Astrocyte (in vitro differentiated cells and primary cell): ENCODE measurements around the gene AP3S2. TPM values are rescaled to one million over a fixed set of nuclear protein-coding genes. Genes with fewer than 3 reads are reported as not detected.

Source experiments
- DNase-seq: peaks from one replicate; pipeline ENCODE4 v3.0.0-alpha.2; 2010; ENCODE audit warnings: low read depth
- FAIRE-seq: peaks from 2 replicates; lab custom pipeline; 2011; peaks lifted over from hg19 to GRCh38; lab: Jason Lieb, UNC
- H2AFZ ChIP-seq: 2 replicates; pipeline ENCODE4 v1.6.0; 2012; ENCODE audit warnings: low read depth, low read length, inconsistent platforms
- H3K27ac ChIP-seq: 2 replicates; pipeline ENCODE4 v1.5.1; 2011; ENCODE audit warnings: low read depth, low read length, inconsistent platforms
- H3K27me3 ChIP-seq: 2 replicates; pipeline ENCODE4 v1.6.0; 2011; ENCODE audit warnings: low read length, inconsistent platforms; ENCODE audit not compliant: insufficient read depth
- H3K36me3 ChIP-seq: 2 replicates; pipeline ENCODE4 v1.5.1; 2011; ENCODE audit warnings: low read length, inconsistent platforms; ENCODE audit not compliant: insufficient read depth
- H3K4me1 ChIP-seq: 2 replicates; pipeline ENCODE4 v1.5.1; 2011; ENCODE audit warnings: low read length, inconsistent platforms; ENCODE audit not compliant: insufficient read depth
- H3K4me2 ChIP-seq: 2 replicates; pipeline ENCODE4 v1.6.0; 2012; ENCODE audit warnings: low read length, inconsistent platforms
- H3K4me3 ChIP-seq: 2 replicates; pipeline ENCODE4 v1.5.1; 2011; ENCODE audit warnings: low read depth, mild to moderate bottlenecking, low read length, inconsistent platforms; ENCODE audit not compliant: insufficient read depth
- H3K79me2 ChIP-seq: 2 replicates; pipeline ENCODE4 v1.6.0; 2012; ENCODE audit warnings: mild to moderate bottlenecking, low read length, inconsistent platforms; ENCODE audit not compliant: insufficient read depth
- H3K9ac ChIP-seq: 2 replicates; pipeline ENCODE4 v1.6.0; 2012; ENCODE audit warnings: mild to moderate bottlenecking, low read length, inconsistent platforms
- H3K9me3 ChIP-seq: 2 replicates; pipeline ENCODE4 v1.5.1; 2012; ENCODE audit warnings: low read depth, mild to moderate bottlenecking, low read length, inconsistent platforms; ENCODE audit not compliant: insufficient read depth
- H4K20me1 ChIP-seq: 2 replicates; pipeline ENCODE4 v1.6.0; 2012; ENCODE audit warnings: low read length, inconsistent platforms; ENCODE audit not compliant: insufficient read depth
- H3K27ac Mint-ChIP-seq: one replicate; pipeline ENCODE4 v1.8.0; 2021; ENCODE audit warnings: mild to moderate bottlenecking, mixed read lengths; ENCODE audit not compliant: unreplicated experiment
- H3K27me3 Mint-ChIP-seq: one replicate; pipeline ENCODE4 v1.8.0; 2021; ENCODE audit warnings: low read depth, mixed read lengths; ENCODE audit not compliant: unreplicated experiment
- H3K36me3 Mint-ChIP-seq: one replicate; pipeline ENCODE4 v1.8.0; 2021; ENCODE audit warnings: low read depth, mixed read lengths; ENCODE audit not compliant: unreplicated experiment
- H3K4me1 Mint-ChIP-seq: one replicate; pipeline ENCODE4 v1.8.0; 2021; ENCODE audit warnings: low read depth, mixed read lengths; ENCODE audit not compliant: unreplicated experiment
- H3K4me3 Mint-ChIP-seq: one replicate; pipeline ENCODE4 v1.8.0; 2021; ENCODE audit warnings: mild to moderate bottlenecking, moderate library complexity, mixed read lengths; ENCODE audit not compliant: unreplicated experiment
- H3K9me3 Mint-ChIP-seq: one replicate; pipeline ENCODE4 v1.8.0; 2021; ENCODE audit warnings: mild to moderate bottlenecking, mixed read lengths; ENCODE audit not compliant: unreplicated experiment
- CTCF ChIP-seq: IDR thresholded peaks from 2 replicates; pipeline ENCODE4 v1.5.1; 2011; ENCODE audit warnings: low read depth, mild to moderate bottlenecking, inconsistent platforms, low read length, moderate library complexity; ENCODE audit not compliant: insufficient read depth
- EZH2 ChIP-seq: IDR thresholded peaks from 2 replicates; pipeline ENCODE4 v1.6.1; 2012; ENCODE audit warnings: mild to moderate bottlenecking, low read length, inconsistent platforms; ENCODE audit not compliant: insufficient read depth
- total RNA-seq: library from RNA; stranded (reverse); gene quantifications from 2 replicates; pipeline ENCODE4 v1.2.1, GENCODE V29; 2021

Gene AP3S2
- total RNA-seq, 1 donor from 2014 or later: 41.2 TPM

GRCh38 chr15:89818287-89818686 lies 75.5 kb downstream of the AP3S2 start:
- Histone ChIP-seq H3K9me3 (no peaks in the 10 kb centered on the region), H3K27ac (no peak overlapping the region), H3K36me3 (no peaks in the 10 kb centered on the region), H2AFZ (no peak overlapping the region), H3K27me3 (no peaks in the 10 kb centered on the region), H3K79me2 (peaks cover 12% of the 10 kb centered on the region), H3K4me1 (peaks cover 38% of the 10 kb centered on the region), H3K4me3 (no peak overlapping the region), H4K20me1 (peaks cover 4% of the 10 kb centered on the region), H3K9ac (no peak overlapping the region), H3K4me2 (peak overlapping the region; percentile 3)
- FAIRE-seq (no peak), DNase-seq (no peak)
- Mint-ChIP-seq H3K27me3 (peaks cover 24% of the 10 kb centered on the region), H3K9me3 (peaks cover 19% of the 10 kb centered on the region), H3K36me3 (peaks cover 3% of the 10 kb centered on the region), H3K27ac (no peak overlapping the region), H3K4me3 (no peak overlapping the region), H3K4me1 (peaks cover 1% of the 10 kb centered on the region)
- no peak for TF ChIP-seq EZH2
- TF ChIP-seq CTCF: no peak

GRCh38 chr15:89817701-89818280 lies 76.0 kb downstream of the AP3S2 start:
- peaks cover 17% of the 10 kb centered on the region for H3K79me2 ChIP-seq
- TF ChIP-seq CTCF (no peak), EZH2 (no peak)
- H2AFZ ChIP-seq: no peak overlapping the region
- H3K4me2 ChIP-seq: peak overlapping the region; percentile 3
- Mint-ChIP-seq H3K9me3 (peaks cover 19% of the 10 kb centered on the region), H3K4me3 (no peak overlapping the region), H3K27ac (no peak overlapping the region), H3K36me3 (peaks cover 3% of the 10 kb centered on the region), H3K27me3 (peaks cover 24% of the 10 kb centered on the region), H3K4me1 (no peaks in the 10 kb centered on the region)
- H3K36me3 ChIP-seq: no peaks in the 10 kb centered on the region
- FAIRE-seq (no peak), DNase-seq (peak; percentile 48)
- no peaks in the 10 kb centered on the region for H3K9me3 ChIP-seq
- peaks cover 39% of the 10 kb centered on the region for H3K4me1 ChIP-seq
- H3K27me3 ChIP-seq: no peaks in the 10 kb centered on the region
- H3K27ac ChIP-seq: no peak overlapping the region
- H3K9ac ChIP-seq: no peak overlapping the region
- H4K20me1 ChIP-seq: peaks cover 9% of the 10 kb centered on the region
- H3K4me3 ChIP-seq: no peak overlapping the region

- Mint-ChIP-seq H3K4me3 (no peak overlapping the region), H3K9me3 (peaks cover 17% of the 10 kb centered on the region), H3K27me3 (peaks cover 31% of the 10 kb centered on the region), H3K4me1 (no peaks in the 10 kb centered on the region), H3K27ac (no peak overlapping the region), H3K36me3 (peaks cover 3% of the 10 kb centered on the region)
- DNase-seq (no peak), FAIRE-seq (no peak)
- Histone ChIP-seq H3K27me3 (no peaks in the 10 kb centered on the region), H2AFZ (no peak overlapping the region), H4K20me1 (peaks cover 20% of the 10 kb centered on the region), H3K79me2 (peaks cover 35% of the 10 kb centered on the region), H3K27ac (no peak overlapping the region), H3K4me1 (peaks cover 26% of the 10 kb centered on the region), H3K9me3 (no peaks in the 10 kb centered on the region), H3K4me2 (no peak overlapping the region), H3K9ac (no peak overlapping the region), H3K36me3 (no peaks in the 10 kb centered on the region), H3K4me3 (no peak overlapping the region)
- no peak for TF ChIP-seq EZH2
Measured at GRCh38 chr15:89815769-89816168, 78.0 kb downstream of the AP3S2 start.
